Measurements from ENCODE around the gene CDC7. TPM values are rescaled to one million over a fixed set of nuclear protein-coding genes. Genes with fewer than 3 reads are reported as not detected.
"Not testable (repeated sequence)": the region's sequence is repeated elsewhere in the genome, so short reads cannot be mapped to it uniquely, and the experiment has no call there.

CDC7 gene
- total RNA-seq, 2 donors from 2014 or later: 1.8 to 2.0 TPM

DNA sequence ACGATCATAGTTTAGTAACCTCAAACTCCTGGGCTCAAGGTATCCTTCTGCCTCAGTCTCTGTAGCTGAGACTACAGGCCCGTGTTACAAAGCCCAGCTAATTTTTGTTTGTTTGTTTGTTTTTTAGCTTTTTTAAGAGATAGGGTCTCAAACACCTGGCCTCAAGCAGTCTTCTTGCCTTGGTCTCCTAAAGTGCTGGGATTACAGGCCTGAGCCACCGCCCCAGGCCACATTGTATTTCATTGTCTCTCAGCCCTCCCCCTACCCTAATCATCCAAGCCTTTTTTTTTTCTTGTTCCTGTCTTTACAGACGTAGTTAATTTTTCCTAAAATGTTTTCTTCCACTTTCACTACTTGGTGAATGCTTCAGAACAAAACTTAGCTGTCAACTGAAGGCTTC lies 5.4 kb downstream of the CDC7 start:
- DNase-seq (ENCODE audit: low spot score): no peak
- intact Hi-C loops (cut with DNase I): no loop called here

DNA sequence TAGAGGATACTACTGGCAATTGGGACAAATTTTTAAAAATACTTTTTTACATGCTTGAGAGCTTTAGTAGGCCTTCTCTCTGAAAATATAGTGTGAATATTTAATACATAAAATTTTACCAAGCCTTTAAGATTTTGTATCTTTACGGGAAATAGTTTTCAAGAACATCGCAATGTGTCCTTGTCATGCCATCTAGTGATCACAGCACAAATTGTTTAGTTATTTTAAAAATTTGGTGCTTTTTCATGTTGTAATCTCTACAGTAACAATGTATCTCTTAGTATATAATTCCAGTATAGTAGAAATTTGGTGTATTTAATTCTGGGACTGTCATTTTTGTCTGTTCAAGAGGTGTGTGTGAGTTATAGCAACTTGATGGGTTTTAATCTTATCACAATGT lies 6.7 kb downstream of the CDC7 start:
- intact Hi-C loops (cut with DNase I): no loop called here
- no peak for DNase-seq (ENCODE audit: low spot score)

DNA sequence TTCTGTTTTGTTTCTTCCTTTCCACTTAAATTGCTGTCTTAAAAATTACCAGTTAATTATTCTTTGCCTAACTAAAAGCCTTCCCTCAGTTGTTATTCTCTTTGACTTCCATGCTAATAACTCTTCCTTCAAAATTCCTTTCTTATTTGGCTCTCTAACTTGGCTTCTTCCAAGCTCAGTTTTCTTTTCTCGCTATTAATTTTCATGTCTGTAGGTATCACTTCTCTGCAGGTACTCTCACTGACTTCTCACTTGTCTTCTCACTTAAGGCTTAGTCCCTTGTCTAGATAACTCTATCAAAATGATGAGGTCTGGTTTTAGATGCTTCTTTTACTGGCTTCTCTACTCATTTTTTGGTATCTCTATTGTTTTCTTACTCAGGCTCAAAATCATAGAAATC lies 10.1 kb downstream of the CDC7 start:
- no peak for DNase-seq (ENCODE audit: low spot score)

DNA sequence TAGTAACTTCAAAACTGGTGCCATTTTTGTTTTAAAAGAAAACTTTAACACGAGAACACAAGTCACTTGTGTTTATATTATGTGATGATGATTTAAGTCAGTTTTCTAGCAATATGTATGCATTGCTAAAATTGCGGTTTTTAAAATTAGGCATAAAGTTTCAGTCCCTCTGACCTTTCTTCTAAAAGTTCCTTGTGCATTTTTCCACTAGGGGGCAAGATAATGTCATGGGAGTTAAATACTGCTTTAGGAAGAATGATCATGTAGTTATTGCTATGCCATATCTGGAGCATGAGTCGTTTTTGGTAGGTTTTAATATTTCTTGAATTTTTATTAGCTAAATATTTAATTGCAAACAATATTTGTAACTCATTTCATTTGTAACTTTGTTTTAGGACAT lies 10.7 kb downstream of the CDC7 start:
- no peak for DNase-seq (ENCODE audit: low spot score)
- intact Hi-C loops (cut with DNase I): loop anchor here (5.0 kb wide), 1 partner anchor 416 kb away; no protein-coding TSS in a partner anchor

More for the DNA sequence above, 10.1 kb downstream of the CDC7 start:
- intact Hi-C loops (cut with DNase I): loop anchor here (5.0 kb wide), 1 partner anchor 417 kb away; no protein-coding TSS in a partner anchor

DNA sequence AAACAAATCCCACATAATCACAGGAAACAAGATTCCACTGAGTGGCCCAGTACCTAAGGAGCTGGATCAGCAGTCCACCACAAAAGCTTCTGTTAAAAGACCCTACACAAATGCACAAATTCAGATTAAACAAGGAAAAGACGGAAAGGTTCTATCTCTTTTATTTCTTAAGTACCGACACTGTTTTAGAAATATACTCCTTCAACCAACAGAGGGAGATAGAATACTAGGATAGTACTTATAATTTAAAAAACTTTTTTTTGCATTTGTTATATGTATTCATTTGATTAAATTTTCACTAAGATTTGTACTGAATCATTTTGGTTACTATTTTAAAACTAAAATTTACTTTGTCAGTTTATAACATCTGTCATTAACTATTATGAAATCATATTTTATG lies 12.5 kb downstream of the CDC7 start:
- intact Hi-C loops (cut with DNase I): loop anchor here (5.0 kb wide), 1 partner anchor 414 kb away; no protein-coding TSS in a partner anchor
- DNase-seq (ENCODE audit: low spot score): no peak

DNA sequence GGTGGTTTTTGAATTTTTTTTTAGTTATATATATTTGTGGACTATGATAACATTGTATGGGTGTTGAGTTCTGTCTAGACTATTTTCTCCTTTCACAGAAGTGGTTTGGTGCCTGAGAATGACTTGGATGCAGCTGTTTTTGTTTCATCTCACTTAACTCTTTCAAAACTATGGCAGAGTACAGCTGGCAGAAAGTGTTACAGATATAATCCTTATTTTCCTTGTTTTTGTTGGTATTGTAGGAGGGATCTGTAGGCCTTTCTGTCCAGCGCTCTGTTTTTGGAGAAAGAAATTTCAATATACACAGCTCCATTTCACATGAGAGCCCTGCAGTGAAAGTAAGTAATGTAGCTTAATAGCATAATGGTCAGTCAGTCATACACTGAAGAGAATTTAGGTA lies 13.1 kb downstream of the CDC7 start:
- no peak for DNase-seq (ENCODE audit: low spot score)
- intact Hi-C loops (cut with DNase I): loop anchor here (5.0 kb wide), 1 partner anchor 414 kb away; no protein-coding TSS in a partner anchor

DNA sequence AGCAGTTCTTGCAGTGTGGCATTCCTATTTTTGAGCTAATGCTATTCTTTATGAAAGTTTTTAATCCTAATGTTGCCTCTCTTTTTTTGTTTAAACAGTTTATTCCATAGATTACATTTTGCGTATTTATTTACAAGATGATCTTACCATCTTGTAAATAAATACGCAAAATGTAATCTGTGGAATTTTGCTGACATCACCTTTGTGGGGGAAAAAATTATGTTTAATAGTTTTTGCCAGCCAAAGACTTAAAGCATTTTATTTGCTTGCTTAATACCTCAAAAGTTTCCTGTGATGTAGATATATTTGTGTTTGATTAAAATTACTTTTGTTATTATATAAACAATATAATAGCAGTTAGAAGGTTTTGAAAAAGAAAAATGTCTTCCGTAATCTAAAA lies 15.3 kb downstream of the CDC7 start:
- no peak for DNase-seq (ENCODE audit: low spot score)
- intact Hi-C loops (cut with DNase I): no loop called here

DNA sequence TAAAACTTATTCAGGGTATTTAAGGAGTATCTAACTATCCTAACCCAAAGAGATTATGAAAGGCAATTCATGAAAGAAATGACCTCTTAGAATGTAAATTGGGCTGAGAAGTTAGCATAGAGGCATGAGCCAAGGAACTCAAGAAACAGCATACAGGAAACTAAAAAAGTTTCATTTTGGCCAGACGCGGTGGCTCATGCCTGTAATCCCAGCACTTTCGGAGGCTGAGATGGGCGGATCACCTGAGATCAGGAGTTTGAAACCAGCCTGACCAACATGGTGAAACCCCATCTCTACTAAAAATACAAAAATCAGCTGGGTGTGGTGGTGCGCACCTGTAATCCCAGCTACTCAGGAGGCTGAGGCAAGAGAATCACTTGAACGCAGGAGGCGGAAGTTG lies 16.0 kb downstream of the CDC7 start:
- DNase-seq (ENCODE audit: low spot score); intact Hi-C loops (cut with DNase I): not testable (repeated sequence)

DNA sequence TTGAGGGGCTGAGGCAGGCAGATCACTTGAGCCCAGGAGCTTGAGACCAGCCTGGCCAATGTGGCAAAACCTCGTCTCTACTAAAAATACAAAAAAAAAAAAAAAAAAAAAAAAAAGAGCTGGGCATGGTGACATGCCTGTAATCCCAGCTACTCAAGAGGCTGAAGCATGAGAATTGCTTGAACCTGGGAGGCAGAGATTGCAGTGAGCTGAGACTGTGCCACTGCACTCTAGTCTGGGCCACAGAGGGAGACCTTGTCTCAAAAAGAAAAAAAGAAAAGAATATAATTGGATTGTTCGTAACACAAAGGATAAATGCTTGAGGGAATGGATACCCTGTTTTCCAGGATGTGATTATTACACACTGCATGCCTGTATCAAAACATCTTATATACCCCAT lies 18.5 kb downstream of the CDC7 start:
- intact Hi-C loops (cut with DNase I); DNase-seq (ENCODE audit: low spot score): not testable (repeated sequence)

DNA sequence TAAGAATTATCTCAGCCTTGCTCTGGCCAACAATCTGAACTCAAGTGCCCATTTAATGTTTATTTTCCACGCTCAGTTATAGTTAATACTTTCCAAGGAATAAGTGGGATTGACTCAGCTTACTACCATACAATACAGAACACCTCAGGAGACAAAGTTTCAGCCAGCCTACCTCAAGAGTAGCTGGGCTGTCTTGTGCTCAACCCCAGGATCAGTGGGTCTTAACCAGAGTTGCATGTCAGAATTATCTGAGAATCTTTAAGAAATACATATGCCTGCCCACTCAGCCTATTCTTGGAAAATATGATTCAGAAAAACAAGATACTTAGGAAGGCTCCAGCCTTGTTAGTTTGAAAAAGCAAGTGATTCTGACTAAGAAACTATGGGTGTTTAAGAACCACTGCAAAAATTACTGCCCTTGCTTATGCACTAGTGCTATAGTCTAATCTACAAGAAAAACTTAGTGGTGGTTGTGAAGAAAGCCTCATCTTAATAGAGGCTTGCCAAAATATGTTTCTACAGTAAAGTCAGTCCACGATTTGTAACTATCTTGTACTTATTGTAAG lies 20.4 kb downstream of the CDC7 start:
- intact Hi-C loops (cut with DNase I): no loop called here
- DNase-seq (ENCODE audit: low spot score): no peak

DNA sequence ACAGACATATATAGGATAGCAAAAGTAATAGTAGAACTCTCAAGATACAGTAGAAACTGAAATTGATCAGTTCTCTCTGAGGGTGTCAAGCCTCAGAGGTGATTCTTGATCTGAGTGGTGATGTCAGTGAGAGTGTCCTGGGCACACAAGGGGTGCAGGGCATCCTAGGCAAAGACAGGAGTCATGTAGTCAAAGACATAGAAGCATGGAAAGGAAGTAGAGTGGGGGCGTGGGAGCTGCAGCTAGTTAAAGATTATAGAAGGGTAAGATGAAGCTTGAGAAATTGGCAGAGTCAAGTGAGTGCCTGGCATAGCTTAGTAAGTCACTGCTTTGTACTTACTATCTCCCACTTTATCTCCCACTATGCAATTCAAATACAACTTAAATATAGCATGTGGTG lies 22.8 kb downstream of the CDC7 start:
- DNase-seq (ENCODE audit: low spot score): no peak
- intact Hi-C loops (cut with DNase I): no loop called here

DNA sequence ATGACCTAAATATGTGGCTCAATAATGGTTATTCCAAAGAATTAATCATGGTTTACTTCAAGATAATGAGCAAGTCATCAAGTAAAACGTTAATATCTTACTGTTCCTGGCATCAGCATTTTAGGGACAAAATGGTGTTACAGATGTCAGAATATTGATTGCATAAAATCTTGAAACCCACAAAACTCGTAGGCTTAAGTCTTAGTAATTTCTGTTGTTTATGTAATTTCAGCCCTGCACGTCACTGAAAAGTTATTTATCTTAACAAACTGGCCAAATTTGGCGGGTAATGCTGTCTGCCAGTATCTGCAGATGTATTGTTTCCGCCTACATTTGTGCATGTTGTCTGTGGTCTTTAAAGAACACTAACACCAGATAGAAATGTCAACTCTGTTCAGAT lies 25.8 kb downstream of the CDC7 start:
- intact Hi-C loops (cut with DNase I): no loop called here
- DNase-seq (ENCODE audit: low spot score): no peak

DNA sequence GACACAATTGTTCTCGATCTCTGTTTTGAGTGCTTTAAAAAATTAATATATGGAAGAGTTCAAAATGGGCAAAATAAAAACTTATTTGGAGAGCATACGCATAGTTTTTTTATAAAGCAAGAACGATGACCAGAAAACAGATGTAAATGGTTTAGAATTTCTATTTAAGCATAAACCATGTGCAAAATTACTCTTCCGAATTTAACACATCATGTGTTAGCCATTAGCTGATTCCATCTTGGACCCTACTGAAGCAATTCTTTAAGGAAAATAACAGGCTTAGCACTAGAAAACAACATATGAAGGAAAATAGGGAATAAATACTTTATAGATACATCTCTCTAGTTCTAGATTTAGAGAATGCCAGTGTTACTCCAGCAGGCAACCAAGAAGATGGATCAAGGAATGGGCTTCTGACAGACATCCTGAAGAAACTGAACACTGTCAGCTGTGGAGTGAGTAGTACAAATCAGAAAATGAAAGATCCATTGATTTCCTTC lies 26.7 kb downstream of the CDC7 start:
- intact Hi-C loops (cut with DNase I): no loop called here
- no peak for DNase-seq (ENCODE audit: low spot score)

DNA sequence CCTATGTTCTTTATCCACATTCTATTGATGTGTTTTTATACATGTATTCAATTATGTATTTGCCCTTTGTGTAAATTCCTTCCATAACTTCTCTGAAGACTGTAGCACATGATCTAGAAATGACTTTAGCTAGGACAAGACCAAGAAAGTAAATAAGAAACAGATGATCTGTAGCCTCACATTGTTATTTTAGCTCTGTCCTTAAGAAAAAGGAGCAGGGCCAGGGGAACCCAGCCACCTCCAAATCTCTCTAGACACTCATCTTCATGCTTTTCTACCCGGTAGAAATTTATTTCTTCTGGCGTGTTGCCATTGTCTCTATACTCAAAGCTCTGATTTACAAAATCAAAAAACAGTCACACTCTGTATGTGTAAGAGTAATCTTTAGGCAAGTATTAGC lies 27.1 kb downstream of the CDC7 start:
- intact Hi-C loops (cut with DNase I): no loop called here
- no peak for DNase-seq (ENCODE audit: low spot score)

DNA sequence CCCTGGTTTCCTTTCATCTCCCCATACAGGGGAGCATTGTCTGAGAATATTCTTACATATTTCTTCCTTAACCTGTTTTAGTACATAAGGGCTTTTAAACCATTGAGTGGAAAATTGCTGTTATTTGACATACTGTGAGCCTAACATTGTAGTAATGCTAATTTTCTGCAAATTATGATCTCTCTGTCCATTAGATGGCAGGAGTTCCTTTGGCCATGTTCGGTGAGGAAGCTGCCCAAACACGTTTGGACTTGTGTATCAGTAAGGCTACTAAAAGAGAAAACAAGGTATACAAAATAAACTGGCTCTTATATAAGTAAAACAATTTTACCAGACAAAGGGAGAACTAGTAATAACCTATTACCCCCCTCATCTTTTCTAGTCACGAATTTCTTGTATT lies 29.2 kb downstream of the CDC7 start:
- DNase-seq (ENCODE audit: low spot score): no peak
- intact Hi-C loops (cut with DNase I): no loop called here

DNA sequence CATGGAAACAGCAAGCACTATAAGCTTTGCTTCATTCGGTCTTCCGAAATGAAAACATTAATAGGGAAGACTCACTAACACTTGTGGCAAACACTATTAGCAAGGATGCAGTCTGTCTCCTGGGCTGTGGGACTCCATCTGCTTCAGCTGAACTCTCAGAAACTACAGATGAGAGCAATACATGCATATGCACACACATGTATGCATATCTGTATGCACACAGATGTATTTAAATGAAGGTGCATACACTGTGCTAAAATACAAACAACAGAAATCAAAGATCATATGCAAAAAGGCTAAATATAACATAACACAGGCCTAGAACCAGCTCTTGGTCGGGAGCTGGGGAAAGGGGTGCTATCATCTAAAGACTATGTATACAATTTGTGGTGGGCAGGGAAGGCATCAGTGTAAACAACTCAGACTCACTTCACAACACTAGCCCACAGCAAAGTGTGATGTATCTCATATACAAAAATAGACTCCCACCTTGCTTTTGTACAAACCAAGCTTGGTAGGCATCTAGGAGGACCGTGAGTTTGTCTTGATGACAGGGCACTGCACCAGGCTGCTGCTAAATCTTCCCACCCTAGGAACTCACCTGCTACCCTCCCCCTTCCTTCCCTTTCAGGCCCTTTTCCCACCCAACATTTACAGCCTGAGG lies 32.8 kb downstream of the CDC7 start:
- DNase-seq (ENCODE audit: low spot score): no peak
- intact Hi-C loops (cut with DNase I): no loop called here

DNA sequence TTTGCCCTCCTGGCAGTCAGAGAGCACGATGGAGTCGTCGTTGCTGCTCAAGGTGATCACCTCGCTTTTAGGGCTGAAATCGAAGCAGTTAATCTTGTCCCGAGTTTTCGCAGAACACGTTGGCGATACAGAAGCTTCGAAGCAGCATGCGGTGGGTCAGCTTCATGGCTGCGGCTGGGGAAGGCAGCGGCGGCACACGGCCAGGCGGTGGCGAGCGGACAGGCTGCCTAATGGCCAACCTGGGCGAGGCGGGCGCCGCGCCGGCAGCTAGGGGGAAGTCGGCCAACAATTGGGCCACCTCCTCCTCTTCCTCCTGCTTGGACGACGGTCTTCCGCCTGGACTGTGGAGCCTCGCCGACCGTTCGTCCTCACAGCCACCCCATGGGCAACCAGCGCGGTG lies 34.8 kb downstream of the CDC7 start:
- no peak for DNase-seq (ENCODE audit: low spot score)
- intact Hi-C loops (cut with DNase I): no loop called here

DNA sequence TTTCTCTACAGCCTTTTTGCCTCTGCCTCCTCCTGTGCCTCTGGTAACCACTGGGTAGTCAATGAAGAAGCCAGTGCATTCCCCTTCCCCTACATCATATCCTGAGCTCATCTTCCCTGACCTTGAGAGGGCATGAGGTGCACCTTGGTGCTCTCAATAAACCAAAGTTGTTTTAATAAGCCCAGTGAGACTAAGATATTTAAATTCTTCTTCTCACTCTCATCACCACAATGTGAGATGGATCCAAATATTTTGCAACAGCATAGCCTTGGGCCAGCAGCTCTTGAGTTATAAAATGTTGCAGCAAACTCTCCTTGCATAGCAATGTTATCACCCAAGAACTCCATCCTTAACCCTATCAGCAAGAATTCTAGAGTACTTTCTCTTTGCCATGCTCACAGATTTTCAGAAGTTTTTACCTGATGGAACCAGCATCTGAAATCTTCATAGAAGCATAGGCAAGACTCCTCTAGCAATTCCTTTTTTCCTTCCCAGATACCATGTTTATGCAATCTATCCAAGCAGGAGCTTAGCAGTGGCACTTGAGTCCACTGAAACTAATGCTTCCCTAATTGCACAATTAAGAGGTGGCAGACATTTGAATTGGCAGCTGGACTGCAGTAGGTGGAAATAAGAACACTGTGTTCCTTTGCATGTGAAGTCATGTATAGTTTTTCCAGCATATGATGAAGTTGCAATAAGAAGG lies 36.8 kb downstream of the CDC7 start:
- DNase-seq (ENCODE audit: low spot score): no peak
- intact Hi-C loops (cut with DNase I): no loop called here

DNA sequence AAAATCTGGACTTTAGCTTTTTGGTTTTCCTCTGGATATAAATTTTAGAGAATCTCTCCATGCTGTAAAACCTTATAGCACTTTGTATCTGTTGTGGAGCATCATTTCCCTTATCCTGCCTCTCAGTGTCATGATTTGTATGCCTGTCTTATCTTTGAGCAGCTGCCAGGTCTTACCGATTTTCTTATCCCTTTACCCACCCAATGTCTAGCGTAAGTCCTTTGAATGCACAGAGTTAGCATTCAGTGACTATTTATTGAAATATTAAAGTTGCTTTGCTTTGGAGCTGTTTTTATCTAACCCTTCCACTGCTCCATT lies 37.3 kb downstream of the CDC7 start:
- intact Hi-C loops (cut with DNase I): no loop called here
- DNase-seq (ENCODE audit: low spot score): no peak

DNA sequence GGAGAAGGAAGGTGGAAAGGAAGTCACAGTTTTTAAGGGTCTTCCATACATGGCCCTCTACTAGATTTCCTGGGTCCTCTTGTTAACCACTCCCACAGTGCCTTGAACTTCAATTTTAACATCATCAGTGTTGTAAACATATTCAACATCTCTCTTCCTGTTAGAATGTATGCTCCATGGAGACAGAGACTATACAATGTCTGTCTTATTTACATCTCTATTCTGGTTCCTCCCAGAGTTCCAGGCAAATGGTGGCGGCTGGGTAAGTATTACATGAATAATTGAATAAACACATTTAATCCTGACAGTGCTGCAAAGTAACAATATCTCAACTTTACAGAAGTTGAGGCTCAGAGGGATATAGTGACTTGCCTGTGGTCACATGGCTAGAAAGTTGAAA lies 40.3 kb downstream of the CDC7 start:
- intact Hi-C loops (cut with DNase I): no loop called here
- DNase-seq (ENCODE audit: low spot score): no peak

All from posterior vena cava (tissue), 2 donors.